ENCODE data around the gene RALGPS1. TPM values are rescaled to one million over a fixed set of nuclear protein-coding genes. Genes with fewer than 3 reads are reported as not detected.
A peak's percentile ranks its signal among the peaks of the same experiment; 100 is the strongest.

Gene RALGPS1
- total and polyA plus RNA-seq, 2 of the 13 experiments (the other 11 are each of a cell fraction or from before 2014, with no cell fraction given), result 3.7 to 6.5 TPM

- H3K9ac ChIP-seq (ENCODE audit: insufficient read depth, low read depth, low read length), result no peak overlapping the region
- H3K4me2 ChIP-seq (ENCODE audit: low read depth, low read length), result peak overlapping the region; percentile 72
- no peaks in the 10 kb centered on the region for H3K36me3 ChIP-seq (replicated peaks in 1 of 2; ENCODE audit: control insufficient read depth in 1 of 2, insufficient read depth in 2 of 2, low read length in 2 of 2)
- H3K79me2 ChIP-seq (ENCODE audit: insufficient read depth, low read length), result no peaks in the 10 kb centered on the region
- ChIA-PET POLR2A (interaction anchor here (1.4 kb wide), 1 partner anchor 258 kb away, joined by 3 read pairs; no protein-coding TSS in a partner anchor), CTCF (ENCODE audit: low intra/inter-chr PET ratio, low total read pairs) (interaction anchor here (2.1 to 3.0 kb wide), 2 partner anchors 232 to 257 kb away, joined by 34 to 45 read pairs; no protein-coding TSS in a partner anchor)
- in situ Hi-C loops (cut with HindIII; ENCODE audit: extremely low pct_ligation_motif_present, low pct_unique_long_range_greater_than_20kb) (loop anchor here (10.0 kb wide), 1 partner anchor 233 kb away; no protein-coding TSS in a partner anchor), intact Hi-C loops (cut with micrococcal nuclease; ENCODE audit: unreplicated experiment) (no loop called here)
- H3K27ac ChIP-seq (ENCODE audit: extremely low read length, insufficient read depth, low read length), result no peak overlapping the region
- H2AFZ ChIP-seq (ENCODE audit: low read length), result no peak overlapping the region
- peaks cover 47% of the 10 kb centered on the region for H3K4me1 ChIP-seq (ENCODE audit: insufficient read depth, low read length)
- BruUV-seq (replicated peaks), result no TSS peak
- DNase-seq (ENCODE audit: low spot score) (no peak), ATAC-seq (no peak), FAIRE-seq (no peak)
- 57% methylated on average over 5 of the region's 8 CpGs for WGBS (ENCODE audit: low lambda C conversion rate)
- peak overlapping the region in 1 of 3 experiments; percentile 20; a peak in 1 of 6 replicates for H3K4me3 ChIP-seq (replicated peaks in 1 of 3; ENCODE audit: insufficient read depth in 1 of 3, low read depth in 2 of 3, low read length in 3 of 3)
- no peaks in the 10 kb centered on the region for H3K27me3 ChIP-seq (ENCODE audit: control insufficient read depth in 1 of 2, insufficient read depth in 2 of 2, low read length in 2 of 2)
- H4K20me1 ChIP-seq (ENCODE audit: insufficient read depth, low read length), result no peaks in the 10 kb centered on the region
- H3K9me3 ChIP-seq (ENCODE audit: low read length), result no peaks in the 10 kb centered on the region
- TF ChIP-seq SMYD3 (CRISPR knock-in tag; IDR thresholded peaks at IDR 0.05), result no peak
- no peak for TF ChIP-seq CBX1 (IDR thresholded peaks at IDR 0.05; ENCODE audit: low read depth)
- TF ChIP-seq HNRNPUL1 (IDR thresholded peaks at IDR 0.05; ENCODE audit: low read depth, low read length), result no peak
- 0 out of 2 replicates have a peak, but pooled peaks have one; percentile 12 for TF ChIP-seq ZFX (CRISPR knock-in tag; IDR thresholded peaks at IDR 0.05; ENCODE audit: low read depth)
- no peak for TF ChIP-seq GABPA (IDR thresholded peaks at IDR 0.05; ENCODE audit: low read depth, low read length)
- TF ChIP-seq GABPA (CRISPR knock-in tag; IDR thresholded peaks at IDR 0.05; ENCODE audit: low read depth), result no peak
- TF ChIP-seq, protein P1, sequence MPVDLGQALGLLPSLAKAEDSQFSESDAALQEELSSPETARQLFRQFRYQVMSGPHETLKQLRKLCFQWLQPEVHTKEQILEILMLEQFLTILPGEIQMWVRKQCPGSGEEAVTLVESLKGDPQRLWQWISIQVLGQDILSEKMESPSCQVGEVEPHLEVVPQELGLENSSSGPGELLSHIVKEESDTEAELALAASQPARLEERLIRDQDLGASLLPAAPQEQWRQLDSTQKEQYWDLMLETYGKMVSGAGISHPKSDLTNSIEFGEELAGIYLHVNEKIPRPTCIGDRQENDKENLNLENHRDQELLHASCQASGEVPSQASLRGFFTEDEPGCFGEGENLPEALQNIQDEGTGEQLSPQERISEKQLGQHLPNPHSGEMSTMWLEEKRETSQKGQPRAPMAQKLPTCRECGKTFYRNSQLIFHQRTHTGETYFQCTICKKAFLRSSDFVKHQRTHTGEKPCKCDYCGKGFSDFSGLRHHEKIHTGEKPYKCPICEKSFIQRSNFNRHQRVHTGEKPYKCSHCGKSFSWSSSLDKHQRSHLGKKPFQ (CRISPR knock-in tag; IDR thresholded peaks at IDR 0.05; ENCODE audit: insufficient replicate concordance), result no peak
- no peak for TF ChIP-seq JARID2 (CRISPR knock-in tag; IDR thresholded peaks at IDR 0.05; ENCODE audit: insufficient replicate concordance)
- TF ChIP-seq TARDBP (CRISPR knock-in tag; IDR thresholded peaks at IDR 0.05), result no peak
- TF ChIP-seq ELF3 (CRISPR knock-in tag; IDR thresholded peaks at IDR 0.05), result no peak
- no peak for TF ChIP-seq FOXJ3 (CRISPR knock-in tag; IDR thresholded peaks at IDR 0.05; ENCODE audit: borderline replicate concordance)
- TF ChIP-seq NCOA5 (CRISPR knock-in tag; IDR thresholded peaks at IDR 0.05), result no peak
- no peak for TF ChIP-seq PTBP1 (IDR thresholded peaks at IDR 0.05; ENCODE audit: low read depth, low read length, poor library complexity, severe bottlenecking)
- TF ChIP-seq SIN3A (IDR thresholded peaks at IDR 0.05; ENCODE audit: borderline replicate concordance, low read depth, low read length), result no peak
- no peak for TF ChIP-seq ZKSCAN8 (CRISPR knock-in tag; IDR thresholded peaks at IDR 0.05; ENCODE audit: borderline replicate concordance)
- TF ChIP-seq ZBTB33 (CRISPR knock-in tag; IDR thresholded peaks at IDR 0.05), result no peak
- TF ChIP-seq ERF (CRISPR knock-in tag; IDR thresholded peaks at IDR 0.05), result 0 out of 2 replicates have a peak, but pooled peaks have one; percentile 0
- TF ChIP-seq ZMYM4 (CRISPR knock-in tag; IDR thresholded peaks at IDR 0.05), result no peak
- peak; percentile 8 for TF ChIP-seq XRCC5 (optimal IDR thresholded peaks at IDR 0.05; ENCODE audit: low read length)
- TF ChIP-seq ZBTB10 (CRISPR knock-in tag; IDR thresholded peaks at IDR 0.05; ENCODE audit: borderline replicate concordance), result no peak
Observed at GRCh38 chr9:127197861-127198430, 283.4 kb downstream of the RALGPS1 start.

Measured in HepG2 (cell line).